Endothelial cell of umbilical vein (primary cell): ENCODE data around the gene LRP3. TPM values are rescaled to one million over a fixed set of nuclear protein-coding genes. Genes with fewer than 3 reads are reported as not detected.

Experiments
- BruUV-seq: library from RNA; stranded (reverse); fragments of 400-500 nt; replicated peaks from 2 replicates; lab custom pipeline; 2021; lab: Mats Ljungman, UMichigan
- CTCF ChIA-PET: fragments of 300-600, 350-600 bp; sonication (Branson Sonifier 250); formaldehyde crosslinking; loops from one replicate; lab custom pipeline; 2021; ENCODE audit warnings: antibody characterized with exemption, inconsistent platforms; lab: Charles Lee
- POLR2A ChIA-PET: fragments of 300-600, 350-600 bp; sonication (Branson Sonifier 250); formaldehyde crosslinking; loops from one replicate; lab custom pipeline; 2021; ENCODE audit warnings: antibody characterized with exemption, inconsistent platforms; lab: Charles Lee
- DNase-seq: peaks from one replicate; pipeline ENCODE4 v3.0.0-alpha.2; 2011; ENCODE audit warnings: low read depth, low spot score
- FAIRE-seq: peaks from 2 replicates; lab custom pipeline; 2011; peaks lifted over from hg19 to GRCh38; lab: Jason Lieb, UNC
- H2AFZ ChIP-seq: 2 replicates; pipeline ENCODE4 v1.6.0; 2012; ENCODE audit warnings: low read depth, low read length, control low read depth, inconsistent platforms
- H3K27ac ChIP-seq: 2 replicates; pipeline ENCODE4 v1.5.1; 2011; ENCODE audit warnings: low read depth, mild to moderate bottlenecking, control low read depth, low read length, moderate library complexity; ENCODE audit not compliant: insufficient read depth
- H3K27me3 ChIP-seq, 2 experiments: 2 replicates each; pipeline versions ENCODE4 v1.6.0 to v1.6.1; 2011; ENCODE audit warnings: low read length in 2 of 2, mixed read lengths in 1 of 2; ENCODE audit not compliant: control insufficient read depth in 2 of 2, insufficient read depth in 2 of 2
- H3K36me3 ChIP-seq, 2 experiments: 2 replicates in 1 of 2; 3 replicates in 1 of 2; pipeline ENCODE4 v1.5.1; 2011; ENCODE audit warnings: low read length in 2 of 2, mild to moderate bottlenecking in 1 of 2, moderate library complexity in 1 of 2; ENCODE audit not compliant: control insufficient read depth in 2 of 2, insufficient read depth in 2 of 2; ENCODE audit errors: extremely low read depth in 1 of 2
- H3K4me1 ChIP-seq: 3 replicates; pipeline ENCODE4 v1.5.1; 2011; ENCODE audit warnings: mild to moderate bottlenecking, low read length; ENCODE audit not compliant: control insufficient read depth, insufficient read depth; ENCODE audit errors: extremely low read depth
- H3K4me2 ChIP-seq: 2 replicates; pipeline ENCODE4 v1.6.1; 2011; ENCODE audit warnings: low read length, control low read depth, mixed read lengths; ENCODE audit not compliant: insufficient read depth
- H3K4me3 ChIP-seq, 3 experiments: fragments of 200-600 bp in 1 of 3; sonication (generic), shearing (Covaris generic) in 1 of 3; replicated peaks in 1 of 3; 2 replicates each; pipeline ENCODE4 v1.5.1; 2011 to 2016; ENCODE audit warnings: control low read depth in 3 of 3, low read length in 3 of 3, mild to moderate bottlenecking in 2 of 3, inconsistent platforms in 1 of 3, low read depth in 1 of 3, moderate library complexity in 1 of 3; ENCODE audit not compliant: insufficient read depth in 1 of 3
- H3K79me2 ChIP-seq: 2 replicates; pipeline ENCODE4 v1.6.0; 2012; ENCODE audit warnings: low read length, inconsistent platforms; ENCODE audit not compliant: control insufficient read depth, insufficient read depth
- H3K9ac ChIP-seq: replicated peaks from 2 replicates; pipeline ENCODE3; 2011; ENCODE audit warnings: low read length, control low read depth; ENCODE audit not compliant: insufficient read depth; ENCODE audit errors: extremely low read depth
- H3K9me1 ChIP-seq: replicated peaks from 3 replicates; pipeline ENCODE4 v1.6.0; 2011; ENCODE audit warnings: mild to moderate bottlenecking, low read length; ENCODE audit not compliant: control insufficient read depth, insufficient read depth; ENCODE audit errors: extremely low read depth
- H3K9me3 ChIP-seq: replicated peaks from 2 replicates; pipeline ENCODE4 v1.5.1; 2012; ENCODE audit warnings: low read length, inconsistent platforms; ENCODE audit not compliant: control insufficient read depth, insufficient read depth
- H4K20me1 ChIP-seq: replicated peaks from 2 replicates; pipeline ENCODE3; 2011; ENCODE audit warnings: mild to moderate bottlenecking, low read length; ENCODE audit not compliant: control insufficient read depth, insufficient read depth; ENCODE audit errors: extremely low read depth
- CTCF ChIP-seq, 2 donors: IDR thresholded peaks; 1 replicate in 1 of 2; 2 replicates in 1 of 2; pipeline ENCODE4 v1.5.1; 2011; ENCODE audit warnings: low read length in 2 of 2, mild to moderate bottlenecking in 2 of 2, moderate library complexity in 2 of 2, control low read depth in 1 of 2, inconsistent platforms in 1 of 2, low read depth in 1 of 2; ENCODE audit not compliant: insufficient read depth in 1 of 2; ENCODE audit errors: extremely low read depth in 1 of 2
- FOS ChIP-seq: IDR thresholded peaks from 2 replicates; pipeline ENCODE4 v1.6.1; 2011; ENCODE audit warnings: mild to moderate bottlenecking, low read length, moderate library complexity, borderline replicate concordance; ENCODE audit not compliant: insufficient read depth
- GATA2 ChIP-seq: IDR thresholded peaks from 2 replicates; pipeline ENCODE4 v1.7.0; 2011; ENCODE audit warnings: low read depth, mild to moderate bottlenecking, moderate library complexity, mixed read lengths, low read length; ENCODE audit not compliant: insufficient read length, insufficient read depth
- JUN ChIP-seq: IDR thresholded peaks from 2 replicates; pipeline ENCODE4 v1.6.1; 2011; ENCODE audit warnings: borderline replicate concordance, low read depth; ENCODE audit not compliant: insufficient read length, insufficient read depth
- MAX ChIP-seq: IDR thresholded peaks from 2 replicates; pipeline ENCODE4 v1.6.1; 2011; ENCODE audit not compliant: insufficient read depth, insufficient read length
- MYC ChIP-seq: IDR thresholded peaks from one replicate; pipeline ENCODE4 v1.6.1; 2011; ENCODE audit warnings: mild to moderate bottlenecking, low read depth, low read length
- POLR2A ChIP-seq: IDR thresholded peaks from 2 replicates; pipeline ENCODE4 v1.6.1; 2012; ENCODE audit warnings: low read depth, mild to moderate bottlenecking, control low read depth, low read length
- POLR2AphosphoS5 ChIP-seq: IDR thresholded peaks from 2 replicates; pipeline ENCODE4 v1.6.1; 2012; ENCODE audit warnings: low read depth, mild to moderate bottlenecking, control low read depth, low read length, moderate library complexity; ENCODE audit not compliant: insufficient read depth
- dilution Hi-C: fragments of 300-500 bp; cut with MboI; formaldehyde crosslinking; loops from one replicate; pipeline ENCODE4 v1.15.0; 2019; ENCODE audit warnings: low sequenced_read_pairs; ENCODE audit not compliant: extremely low pct_ligation_motif_present
- intact Hi-C: fragments of 100-400 bp; cut with micrococcal nuclease; formaldehyde crosslinking; loops from one replicate; pipeline ENCODE4 v1.10.0; 2022
- polyA plus RNA-seq, 4 experiments: library from polyadenylated mRNA; depleted of rRNA in 3 of 4; stranded (reverse) in 3 of 4; unstranded in 1 of 4; fragments of >200 nt; gene quantifications; 2 replicates each; pipeline versions ENCODE4 v1.2.1 to v1.2.3, GENCODE V29; 2011 to 2012; ENCODE audit warnings: missing spikeins in 1 of 4
- total RNA-seq: library from RNA; stranded (reverse); gene quantifications from 2 replicates; pipeline ENCODE4 v1.2.3, GENCODE V29; 2021

Gene LRP3
- total and polyA plus RNA-seq, 2 donors (not counting 3 experiments of a cell fraction or from before 2014, with no cell fraction given): 14.3 to 19.4 TPM

DNA sequence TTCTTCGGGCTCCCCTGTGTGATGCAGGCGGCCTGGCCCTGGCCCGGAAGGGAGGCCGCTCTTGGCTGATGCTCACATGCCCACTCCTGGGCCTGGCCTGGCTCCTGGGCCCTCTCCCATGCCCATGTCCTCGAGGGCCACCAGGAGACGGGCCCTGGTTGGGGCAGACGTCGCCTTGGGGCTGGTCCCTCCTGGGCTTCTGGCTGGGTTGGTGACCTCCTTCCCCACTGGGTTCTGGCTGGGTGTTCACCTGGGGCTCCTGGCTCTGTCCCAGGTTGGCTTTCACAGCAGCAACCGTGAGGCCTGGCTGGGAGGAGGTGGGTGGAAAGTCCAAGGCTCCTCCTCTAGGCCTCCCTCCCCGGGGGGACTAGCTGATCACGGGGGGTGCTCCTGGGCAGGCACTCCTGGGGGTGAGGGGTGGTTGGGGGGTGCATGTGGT, 47.0 kb downstream of the LRP3 start:
- no peaks in the 10 kb centered on the region for H3K9me3 ChIP-seq
- no TSS peak for BruUV-seq
- H3K4me2 ChIP-seq: no peak overlapping the region
- H4K20me1 ChIP-seq: no peaks in the 10 kb centered on the region
- DNase-seq (no peak), FAIRE-seq (no peak)
- POLR2A ChIA-PET: no interaction called here
- no peaks in the 10 kb centered on the region for H3K27me3 ChIP-seq
- no peak overlapping the region for H3K9ac ChIP-seq
- intact Hi-C loops: loop anchor here (1.0 kb wide), 1 partner anchor 165 kb away; no protein-coding TSS in a partner anchor
- H3K36me3 ChIP-seq: no peaks in the 10 kb centered on the region
- no peak overlapping the region for H3K4me3 ChIP-seq
- H2AFZ ChIP-seq: no peak overlapping the region
- H3K27ac ChIP-seq: no peak overlapping the region
- dilution Hi-C loops: no loop called here
- CTCF ChIA-PET: interaction anchor here (1.4 to 9.5 kb wide), 5 partner anchors 155 to 175 kb away, joined by 6 to 181 read pairs (median 8); no protein-coding TSS in a partner anchor
- H3K79me2 ChIP-seq: no peaks in the 10 kb centered on the region
- TF ChIP-seq GATA2: no peak
- no peak for TF ChIP-seq POLR2AphosphoS5
- no peak for TF ChIP-seq CTCF (IDR thresholded peaks at IDR 0.05; ENCODE audit: extremely low read depth in 1 of 2, insufficient read depth in 1 of 2, low read depth in 1 of 2, low read length in 2 of 2)
- TF ChIP-seq MAX: no peak
- no peak for TF ChIP-seq FOS
- TF ChIP-seq MYC: no peak
- no peak for TF ChIP-seq JUN
- TF ChIP-seq POLR2A: no peak
- H3K9me1 ChIP-seq: no peaks in the 10 kb centered on the region
- H3K4me1 ChIP-seq: no peaks in the 10 kb centered on the region
